H9 (cell line): ENCODE results near the gene CYB561D1. TPM values are rescaled to one million over a fixed set of nuclear protein-coding genes. Genes with fewer than 3 reads are reported as not detected.
A peak's percentile ranks its signal among the peaks of the same experiment; 100 is the strongest.

Experiments used
- DNase-seq: peaks from one replicate; pipeline ENCODE4 v3.0.0-alpha.2; 2017
- H2AFZ ChIP-seq: one replicate; pipeline ENCODE4 v1.6.1; 2013; ENCODE audit warnings: mild to moderate bottlenecking, low read length, control low read depth, moderate library complexity
- H2AK5ac ChIP-seq: 2 replicates; pipeline ENCODE4 v1.6.1; 2013; ENCODE audit warnings: low read length, control low read depth, mixed read lengths; ENCODE audit not compliant: insufficient read length
- H2BK120ac ChIP-seq: one replicate; pipeline ENCODE4 v1.6.1; 2013; ENCODE audit warnings: low read depth, mild to moderate bottlenecking, low read length, control low read depth, inconsistent platforms; ENCODE audit not compliant: poor library complexity, severe bottlenecking
- H2BK12ac ChIP-seq: 2 replicates; pipeline ENCODE4 v1.6.1; 2013; ENCODE audit warnings: low read length, control low read depth, mixed read lengths, low read depth; ENCODE audit not compliant: insufficient read length
- H2BK15ac ChIP-seq: 2 replicates; pipeline ENCODE4 v1.6.1; 2013; ENCODE audit warnings: low read depth, low read length, control low read depth
- H2BK20ac ChIP-seq: one replicate; pipeline ENCODE4 v1.6.1; 2013; ENCODE audit warnings: low read depth, mild to moderate bottlenecking, low read length, control low read depth, inconsistent platforms; ENCODE audit not compliant: poor library complexity, severe bottlenecking
- H2BK5ac ChIP-seq: 2 replicates; pipeline ENCODE4 v1.6.1; 2013; ENCODE audit warnings: low read length, control low read depth, mixed read lengths; ENCODE audit not compliant: insufficient read length
- H3K14ac ChIP-seq: 2 replicates; pipeline ENCODE4 v1.6.1; 2013; ENCODE audit warnings: low read length, control low read depth; ENCODE audit not compliant: insufficient read depth
- H3K18ac ChIP-seq: 2 replicates; pipeline ENCODE4 v1.6.1; 2013; ENCODE audit warnings: low read depth, mild to moderate bottlenecking, mixed read lengths, low read length, control low read depth; ENCODE audit not compliant: insufficient read length
- H3K23ac ChIP-seq: 2 replicates; pipeline ENCODE4 v1.6.1; 2013; ENCODE audit warnings: low read length, control low read depth, mixed read lengths, low read depth; ENCODE audit not compliant: insufficient read length
- H3K23me2 ChIP-seq: 2 replicates; pipeline ENCODE4 v1.6.1; 2013; ENCODE audit warnings: low read depth, mild to moderate bottlenecking, mixed read lengths, low read length, control low read depth; ENCODE audit not compliant: insufficient read length, poor library complexity, severe bottlenecking
- H3K27ac ChIP-seq: 2 replicates; pipeline ENCODE4 v1.5.1; 2013; ENCODE audit warnings: low read length, control low read depth, mixed read lengths, low read depth; ENCODE audit not compliant: insufficient read length
- H3K27me3 ChIP-seq: 2 replicates; pipeline ENCODE4 v1.6.1; 2013; ENCODE audit warnings: low read length, control low read depth, inconsistent platforms; ENCODE audit not compliant: insufficient read depth
- H3K4ac ChIP-seq: 2 replicates; pipeline ENCODE4 v1.6.1; 2013; ENCODE audit warnings: low read depth, mild to moderate bottlenecking, control low read depth, inconsistent platforms, low read length, moderate library complexity
- H3K4me1 ChIP-seq: 2 replicates; pipeline ENCODE4 v1.6.1; 2013; ENCODE audit warnings: low read length, control low read depth, inconsistent platforms; ENCODE audit not compliant: insufficient read depth
- H3K4me2 ChIP-seq: 2 replicates; pipeline ENCODE4 v1.6.1; 2013; ENCODE audit warnings: low read length, control low read depth, mixed read lengths; ENCODE audit not compliant: insufficient read length, insufficient read depth
- H3K56ac ChIP-seq: 2 replicates; pipeline ENCODE4 v1.6.1; 2013; ENCODE audit warnings: low read depth, mild to moderate bottlenecking, mixed read lengths, low read length, control low read depth; ENCODE audit not compliant: insufficient read length
- H3K79me1 ChIP-seq: 2 replicates; pipeline ENCODE4 v1.6.1; 2013; ENCODE audit warnings: low read depth, mild to moderate bottlenecking, moderate library complexity, low read length, control low read depth, inconsistent platforms; ENCODE audit not compliant: insufficient read depth, poor library complexity, severe bottlenecking
- H3K79me2 ChIP-seq: 2 replicates; pipeline ENCODE4 v1.6.1; 2013; ENCODE audit warnings: low read length, control low read depth, inconsistent platforms; ENCODE audit not compliant: insufficient read depth
- H3K9ac ChIP-seq: 2 replicates; pipeline ENCODE4 v1.6.1; 2013; ENCODE audit warnings: low read length, control low read depth, mixed read lengths; ENCODE audit not compliant: insufficient read length; ENCODE audit errors: extremely low read depth
- H3K9me3 ChIP-seq: one replicate; pipeline ENCODE4 v1.6.1; 2013; ENCODE audit warnings: low read depth, low read length, inconsistent platforms; ENCODE audit not compliant: control insufficient read depth
- H3T11ph ChIP-seq: one replicate; pipeline ENCODE4 v1.6.1; 2013; ENCODE audit warnings: mild to moderate bottlenecking, low read length, control low read depth, inconsistent platforms
- H4K20me1 ChIP-seq: one replicate; pipeline ENCODE4 v1.6.1; 2013; ENCODE audit not compliant: control insufficient read depth, insufficient read length, insufficient read depth
- H4K5ac ChIP-seq: 2 replicates; pipeline ENCODE4 v1.6.1; 2013; ENCODE audit warnings: low read depth, mild to moderate bottlenecking, mixed read lengths, low read length, control low read depth; ENCODE audit not compliant: insufficient read length
- H4K8ac ChIP-seq: replicated peaks from 2 replicates; pipeline ENCODE4 v1.6.1; 2013; ENCODE audit warnings: low read length, control low read depth, mixed read lengths, low read depth; ENCODE audit not compliant: insufficient read length
- H4K91ac ChIP-seq: 2 replicates; pipeline ENCODE4 v1.6.1; 2013; ENCODE audit warnings: low read depth, mild to moderate bottlenecking, moderate library complexity, mixed read lengths, low read length, control low read depth; ENCODE audit not compliant: insufficient read length
- H3K27ac Mint-ChIP-seq, 3 experiments: 2 replicates in 2 of 3; 3 replicates in 1 of 3; pipeline ENCODE4 v1.8.0; 2020 to 2021; ENCODE audit warnings: mixed read lengths in 3 of 3, mild to moderate bottlenecking in 1 of 3, moderate library complexity in 1 of 3
- H3K27me3 Mint-ChIP-seq: 2 replicates; pipeline ENCODE4 v1.8.0; 2021; ENCODE audit warnings: low read depth, mild to moderate bottlenecking, moderate library complexity, mixed read lengths
- H3K36me3 Mint-ChIP-seq, 3 experiments: 2 replicates in 2 of 3; 3 replicates in 1 of 3; pipeline ENCODE4 v1.8.0; 2020 to 2021; ENCODE audit warnings: low read depth in 3 of 3, mixed read lengths in 3 of 3; ENCODE audit not compliant: insufficient read depth in 1 of 3
- H3K4me1 Mint-ChIP-seq, 2 experiments: 2 replicates each; pipeline ENCODE4 v1.8.0; 2020; ENCODE audit warnings: mixed read lengths in 2 of 2
- H3K4me3 Mint-ChIP-seq, 2 experiments: 2 replicates in 1 of 2; 3 replicates in 1 of 2; pipeline ENCODE4 v1.8.0; 2020 to 2021; ENCODE audit warnings: mild to moderate bottlenecking in 2 of 2, mixed read lengths in 2 of 2, moderate library complexity in 1 of 2
- H3K9me3 Mint-ChIP-seq, 2 experiments: 2 replicates in 1 of 2; 3 replicates in 1 of 2; pipeline ENCODE4 v1.8.0; 2020; ENCODE audit warnings: mild to moderate bottlenecking in 2 of 2, mixed read lengths in 2 of 2, moderate library complexity in 1 of 2
- CTCF ChIP-seq: fragments of 200-600 bp; sonication (generic); conservative IDR thresholded peaks from 3 replicates; pipeline ENCODE4 v1.8.0; 2021; ENCODE audit warnings: antibody characterized with exemption, mild to moderate bottlenecking
- WGBS: extraction: QIAGEN DNeasy Blood & Tissue Kit; methylation state at CpG from one replicate; pipeline ENCODE4 v1.1.7; 2013; ENCODE audit warnings: missing lambda C conversion rate, low lambda C conversion rate, mixed read lengths; ENCODE audit not compliant: insufficient read length; ENCODE audit errors: extremely low coverage; 5-methylcytosine and 5-hydroxymethylcytosine counted together
- total RNA-seq: library from RNA; stranded (reverse); gene quantifications from 2 replicates; pipeline ENCODE4 v1.2.1, GENCODE V29; 2021

Gene CYB561D1
- total RNA-seq, 1 experiment from 2014 or later = 6.5 TPM

DNA sequence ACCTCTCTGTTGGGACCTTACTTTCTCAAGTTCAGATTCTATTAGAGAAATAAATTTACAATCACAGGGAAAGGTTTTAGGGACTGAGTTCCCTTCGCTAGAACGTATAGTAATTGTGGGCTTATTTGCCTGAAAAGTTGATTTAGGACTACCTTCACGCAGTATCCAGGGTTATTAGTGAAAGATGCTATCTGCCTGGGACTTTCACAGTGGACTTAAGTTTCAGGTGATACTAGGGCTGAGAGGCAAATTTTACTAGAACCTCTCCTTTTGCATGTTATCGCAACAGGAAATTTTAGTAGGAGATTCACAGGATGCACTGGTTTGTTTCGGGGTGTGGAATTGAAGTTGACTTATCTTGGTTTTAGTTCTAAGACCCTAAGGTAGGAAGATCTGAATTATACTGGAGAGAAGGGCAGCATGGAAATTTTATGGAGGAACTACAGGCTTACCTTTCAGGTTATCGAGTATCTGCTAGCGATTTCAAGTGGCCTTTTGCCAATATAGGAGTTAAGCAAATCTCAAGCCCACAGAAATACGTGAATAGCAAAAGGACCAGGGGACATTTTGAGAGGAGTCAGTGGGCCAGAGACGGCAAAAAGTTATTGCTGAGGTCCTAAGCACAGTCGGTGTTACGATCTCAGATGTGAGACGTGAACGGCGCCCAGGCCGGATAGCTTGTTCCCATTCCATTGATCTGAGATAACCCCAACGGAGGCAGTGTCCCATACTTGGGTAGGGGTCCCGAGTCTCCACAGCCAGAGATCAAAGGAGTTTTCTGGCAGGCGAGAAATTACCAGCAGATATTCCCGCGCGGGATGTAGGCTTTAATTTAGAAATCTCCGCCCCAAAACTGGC, 53.8 kb downstream of the CYB561D1 start:
- no peak for DNase-seq
- no peaks in the 10 kb centered on the region for H4K20me1 ChIP-seq
- H3K56ac ChIP-seq = no peak overlapping the region
- H3K79me2 ChIP-seq = peaks cover 17% of the 10 kb centered on the region; the same call in 1 of the 2 replicates
- no peak overlapping the region for H3T11ph ChIP-seq
- H2BK5ac ChIP-seq = peak overlapping the region; percentile 12
- H3K27ac ChIP-seq = no peak overlapping the region
- peak overlapping the region; percentile 56 for H4K5ac ChIP-seq
- peak overlapping the region; percentile 89 for H3K18ac ChIP-seq
- H3K4me1 ChIP-seq = no peaks in the 10 kb centered on the region; the same call in 1 of the 2 replicates
- H3K4ac ChIP-seq = no peak overlapping the region
- no peak overlapping the region for H4K91ac ChIP-seq
- Mint-ChIP-seq H3K4me3 (peak overlapping the region; percentile 92 to 99), H3K36me3 (no peaks in the 10 kb centered on the region), H3K9me3 (no peaks in the 10 kb centered on the region), H3K27me3 (peaks cover 3% of the 10 kb centered on the region; the same call in 1 of the 2 replicates), H3K4me1 (peaks cover 33 to 36% of the 10 kb centered on the region in 2 experiments), H3K27ac (peak overlapping the region; percentile 95 to 99 (median 96))
- H4K8ac ChIP-seq = no peak overlapping the region
- H3K27me3 ChIP-seq = no peaks in the 10 kb centered on the region
- peak overlapping the region; percentile 91 for H3K9ac ChIP-seq
- WGBS = no CpG with 5 or more reads among the region's 22 CpGs
- H3K23ac ChIP-seq = no peak overlapping the region
- peak overlapping the region; percentile 94 for H3K4me2 ChIP-seq
- peaks cover 7% of the 10 kb centered on the region for H3K23me2 ChIP-seq
- H3K14ac ChIP-seq = peak overlapping the region; percentile 79
- no peak for TF ChIP-seq CTCF
- H3K79me1 ChIP-seq = no peaks in the 10 kb centered on the region
- H2BK15ac ChIP-seq = no peak overlapping the region
- no peak overlapping the region for H2BK120ac ChIP-seq
- no peak overlapping the region for H2AK5ac ChIP-seq
- no peak overlapping the region for H2BK12ac ChIP-seq
- H2BK20ac ChIP-seq = no peak overlapping the region
- no peaks in the 10 kb centered on the region for H3K9me3 ChIP-seq
- no peak overlapping the region for H2AFZ ChIP-seq
